ENCODE data around the gene LUC7L.
"Not testable (repeated sequence)": the region's sequence is repeated elsewhere in the genome, so short reads cannot be mapped to it uniquely, and the experiment has no call there.

LUC7L gene

GRCh38 chr16:263182-263774, 34.0 kb upstream of the LUC7L start:
- DNase-seq = no peak

- no peak for DNase-seq
Measured at GRCh38 chr16:262121-262745, 33.0 kb upstream of the LUC7L start.

- no peak for DNase-seq
Measured at GRCh38 chr16:261031-261691, 31.9 kb upstream of the LUC7L start.

- no peak for DNase-seq
Measured at GRCh38 chr16:260326-260725, 31.1 kb upstream of the LUC7L start.

- no peak for DNase-seq
Measured at GRCh38 chr16:259814-260253, 30.6 kb upstream of the LUC7L start.

GRCh38 chr16:259226-259625, 30.0 kb upstream of the LUC7L start:
- no peak for DNase-seq

- not testable (repeated sequence) for DNase-seq
Measured at GRCh38 chr16:258091-258490, 28.8 kb upstream of the LUC7L start.

- no peak for DNase-seq
Measured at GRCh38 chr16:255183-255582, 25.9 kb upstream of the LUC7L start.

- no peak for DNase-seq
Measured at GRCh38 chr16:254461-254860, 25.2 kb upstream of the LUC7L start.

GRCh38 chr16:253833-254232, 24.6 kb upstream of the LUC7L start:
- DNase-seq = no peak

GRCh38 chr16:252366-253337, 23.4 kb upstream of the LUC7L start:
- peak; percentile 38 for DNase-seq

GRCh38 chr16:249431-249830, 20.2 kb upstream of the LUC7L start:
- no peak for DNase-seq

- DNase-seq = no peak
Measured at GRCh38 chr16:247027-247426, 17.8 kb upstream of the LUC7L start.

GRCh38 chr16:245105-245504, 15.9 kb upstream of the LUC7L start:
- no peak for DNase-seq

- DNase-seq = no peak
Measured at GRCh38 chr16:243348-243747, 14.1 kb upstream of the LUC7L start.

GRCh38 chr16:242281-242680, 13.0 kb upstream of the LUC7L start:
- no peak for DNase-seq

GRCh38 chr16:240559-240958, 11.3 kb upstream of the LUC7L start:
- DNase-seq = no peak

- no peak for DNase-seq
Measured at GRCh38 chr16:239948-240277, 10.7 kb upstream of the LUC7L start.

- peak; percentile 97 for DNase-seq
Measured at GRCh38 chr16:234468-235305, 5.4 kb upstream of the LUC7L start, which contains the start of gene FAM234A. Gene FAM234A (plus strand): TSS chr16:234821. CDS start chr16:254414, 19,593 bp downstream.

GRCh38 chr16:230949-231348, 1.7 kb upstream of the LUC7L start:
- DNase-seq = no peak

GRCh38 chr16:230351-230750, 1.1 kb upstream of the LUC7L start:
- not testable (repeated sequence) for DNase-seq

GRCh38 chr16:229731-230281, 557 bp upstream of the LUC7L start:
- DNase-seq = no peak

All from activated CD4-positive, alpha-beta T cell treated with anti-CD3 and anti-CD28 coated beads for 48 hours (primary cell).